ENCODE data around the gene FTHL17.

Gene FTHL17

DNA sequence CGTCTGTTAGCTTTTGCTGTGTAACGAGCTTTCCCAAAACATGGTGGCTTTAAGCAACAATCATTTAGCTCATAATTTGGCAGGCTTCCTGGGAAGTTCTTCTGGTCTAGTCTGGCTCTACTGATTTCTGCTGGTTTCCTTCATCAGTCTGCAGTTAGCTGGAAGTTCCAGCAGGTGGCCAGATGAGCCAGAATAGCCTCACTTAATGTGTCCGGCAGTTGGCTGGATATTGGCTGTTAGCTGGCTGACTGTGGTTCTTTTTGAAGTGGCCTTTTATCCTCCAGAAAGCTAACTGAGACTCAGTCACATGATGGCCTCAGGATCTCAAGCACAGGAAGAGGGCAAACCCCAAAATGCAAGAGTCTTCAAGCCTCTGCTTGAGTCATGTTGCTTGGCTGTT, 34.9 kb downstream of the FTHL17 start:
- DNase-seq = no peak

DNA sequence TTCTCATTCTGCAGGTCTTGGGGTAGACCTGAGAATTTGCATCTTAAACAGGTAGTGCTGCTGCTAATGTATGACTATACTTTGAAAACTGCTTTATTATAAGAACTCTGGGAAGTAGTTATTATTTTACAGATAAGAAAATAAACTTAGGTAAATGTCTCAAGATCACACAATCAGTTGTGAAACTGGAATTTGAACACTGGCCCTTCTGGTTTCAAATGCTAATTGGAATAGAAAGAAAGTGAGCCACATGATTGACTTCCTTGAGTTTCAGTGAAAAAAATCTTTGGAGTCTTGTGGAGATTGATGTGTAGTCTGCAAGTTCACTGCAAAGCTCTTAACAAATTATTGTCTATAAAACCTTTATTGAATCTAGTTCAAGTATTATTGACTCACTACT, 44.5 kb downstream of the FTHL17 start:
- DNase-seq = no peak

DNA sequence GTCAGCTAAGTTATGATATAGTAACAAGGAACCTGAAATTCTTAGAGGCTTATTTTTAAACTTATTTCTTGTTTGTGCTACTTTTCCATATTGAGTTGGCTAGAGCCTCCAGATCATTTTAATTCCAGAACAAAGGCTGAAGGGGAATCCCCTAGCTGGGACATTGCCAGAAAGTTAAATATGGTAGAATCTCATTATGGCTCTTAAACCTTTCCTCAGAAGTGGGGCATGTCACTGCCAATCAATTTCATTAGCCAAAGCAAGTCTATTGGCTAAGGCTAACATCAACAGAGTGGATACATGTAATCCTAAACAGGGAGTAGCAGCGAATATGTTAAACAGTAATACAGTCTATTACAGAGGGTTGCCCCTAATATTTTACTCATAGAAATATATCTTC, 47.0 kb downstream of the FTHL17 start:
- no peak for DNase-seq

- DNase-seq = no peak
Measured at GRCh38 chrX:31021537-31021936, 50.3 kb downstream of the FTHL17 start.

Measured in NCI-H1930 (cell line).